GM10248 (cell line): Measurements from ENCODE around the gene LPGAT1.

Source experiments
- CTCF ChIA-PET: fragments of 300-600 bp; sonication (Branson Sonifier 250); formaldehyde crosslinking; extraction: SDS; loops from one replicate; lab custom pipeline; 2021; ENCODE audit warnings: antibody characterized with exemption; lab: Yijun Ruan, JAX
- POLR2A ChIA-PET: fragments of 350-650 bp; sonication (Branson Sonifier 250); formaldehyde crosslinking; extraction: SDS; loops from one replicate; lab custom pipeline; 2020; ENCODE audit warnings: antibody characterized with exemption; lab: Yijun Ruan, JAX
- DNase-seq: peaks from one replicate; pipeline ENCODE4 v3.0.0; 2012; ENCODE audit errors: extremely low spot score
- TF ChIP-seq, protein P1 (sequence below): IDR thresholded peaks from 2 replicates; pipeline ENCODE4 v1.5.1; 2012; ENCODE audit warnings: mild to moderate bottlenecking, low read depth; ENCODE audit errors: extremely low read depth, missing control alignments, control extremely low read depth

The LPGAT1 gene

DNA sequence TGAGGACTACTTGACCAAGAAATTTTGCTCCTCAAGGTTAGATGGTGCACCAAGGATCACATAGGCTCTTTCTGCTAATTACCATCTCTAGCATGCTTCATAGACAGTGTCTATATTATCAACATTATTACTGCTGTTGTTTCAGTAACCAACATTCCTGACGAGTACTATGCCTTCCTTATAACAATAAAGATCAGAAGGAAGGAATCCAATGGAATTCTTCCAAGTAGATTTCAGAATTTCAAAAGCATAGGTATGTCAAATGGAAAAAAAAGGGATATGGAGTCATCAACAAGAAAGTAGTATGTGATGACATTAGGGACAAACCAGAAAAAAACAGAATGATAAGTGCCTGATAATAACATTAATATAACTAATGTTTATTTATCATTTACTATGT lies 39.6 kb upstream of the LPGAT1 start:
- TF ChIP-seq, protein P1, sequence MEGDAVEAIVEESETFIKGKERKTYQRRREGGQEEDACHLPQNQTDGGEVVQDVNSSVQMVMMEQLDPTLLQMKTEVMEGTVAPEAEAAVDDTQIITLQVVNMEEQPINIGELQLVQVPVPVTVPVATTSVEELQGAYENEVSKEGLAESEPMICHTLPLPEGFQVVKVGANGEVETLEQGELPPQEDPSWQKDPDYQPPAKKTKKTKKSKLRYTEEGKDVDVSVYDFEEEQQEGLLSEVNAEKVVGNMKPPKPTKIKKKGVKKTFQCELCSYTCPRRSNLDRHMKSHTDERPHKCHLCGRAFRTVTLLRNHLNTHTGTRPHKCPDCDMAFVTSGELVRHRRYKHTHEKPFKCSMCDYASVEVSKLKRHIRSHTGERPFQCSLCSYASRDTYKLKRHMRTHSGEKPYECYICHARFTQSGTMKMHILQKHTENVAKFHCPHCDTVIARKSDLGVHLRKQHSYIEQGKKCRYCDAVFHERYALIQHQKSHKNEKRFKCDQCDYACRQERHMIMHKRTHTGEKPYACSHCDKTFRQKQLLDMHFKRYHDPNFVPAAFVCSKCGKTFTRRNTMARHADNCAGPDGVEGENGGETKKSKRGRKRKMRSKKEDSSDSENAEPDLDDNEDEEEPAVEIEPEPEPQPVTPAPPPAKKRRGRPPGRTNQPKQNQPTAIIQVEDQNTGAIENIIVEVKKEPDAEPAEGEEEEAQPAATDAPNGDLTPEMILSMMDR, result no peak
- ChIA-PET CTCF (interaction anchor here (1.2 kb wide), 1 partner anchor 10 kb away, joined by 3 read pairs; no protein-coding TSS in a partner anchor), POLR2A (no interaction called here)
- no peak for DNase-seq

DNA sequence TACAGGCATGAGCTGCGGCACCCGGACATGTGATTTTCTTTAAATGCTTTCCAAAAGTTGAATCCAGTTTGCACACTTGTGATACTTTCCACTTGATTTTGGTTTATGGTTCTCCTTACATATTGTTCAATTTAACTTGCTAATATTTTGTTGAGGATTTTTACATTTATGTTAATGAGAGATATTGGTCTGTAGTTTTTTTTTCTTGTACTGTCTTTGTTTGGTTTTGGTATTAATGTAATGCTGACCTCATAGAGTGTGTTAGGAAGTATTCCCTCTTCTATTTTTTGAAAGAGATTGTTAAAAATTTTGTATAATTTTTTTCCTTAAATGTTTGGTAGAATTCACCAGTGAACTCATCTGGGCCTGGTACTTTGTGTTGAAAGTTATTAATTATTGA lies 34.6 kb upstream of the LPGAT1 start:
- no peak for DNase-seq
- TF ChIP-seq, protein P1, result no peak
- ChIA-PET CTCF (no interaction called here), POLR2A (no interaction called here)

DNA sequence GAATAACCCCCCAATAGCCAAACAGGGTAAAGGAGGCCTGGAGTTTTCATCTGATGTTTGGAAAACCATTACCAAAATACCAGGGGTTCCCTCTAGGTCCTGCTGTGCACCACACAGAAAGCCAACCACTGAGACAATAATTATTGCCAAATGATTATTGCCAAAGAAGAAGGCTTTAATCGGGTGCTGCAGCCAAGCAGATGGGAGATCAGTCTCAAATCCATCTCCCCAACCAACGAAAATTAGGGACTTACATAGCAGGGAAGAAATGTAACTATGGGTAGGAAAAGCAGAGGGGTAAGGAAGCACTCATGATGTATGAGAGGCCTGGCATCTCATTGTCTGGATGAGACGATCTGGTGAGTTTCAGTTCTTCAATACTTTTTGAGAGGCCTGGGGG lies 28.8 kb upstream of the LPGAT1 start:
- TF ChIP-seq, protein P1, result no peak
- ChIA-PET POLR2A (no interaction called here), CTCF (no interaction called here)
- no peak for DNase-seq

DNA sequence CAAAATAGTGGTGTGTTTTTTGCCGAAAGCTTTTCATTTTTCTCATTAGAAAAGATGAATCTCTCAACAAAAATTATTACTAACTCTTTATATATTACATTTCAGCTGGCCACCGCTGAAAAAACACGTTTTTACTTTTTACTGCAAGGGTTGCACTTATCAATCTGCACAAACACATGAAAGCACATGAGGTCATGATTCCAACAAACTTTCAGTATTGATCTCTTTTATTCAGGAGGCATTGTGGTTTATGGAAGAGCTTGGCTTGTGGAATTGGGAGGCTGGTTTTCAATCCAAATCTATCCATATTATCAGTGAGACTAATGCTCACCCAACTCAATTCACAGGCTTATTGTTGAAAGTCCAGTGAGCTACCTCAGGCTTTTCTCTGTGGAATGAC lies 20.6 kb upstream of the LPGAT1 start:
- ChIA-PET CTCF (interaction anchor here (0.7 to 1.6 kb wide), 7 partner anchors 9 to 184 kb away, joined by 3 to 5 read pairs (median 4); partner anchors contain the start of genes DTL and INTS7), POLR2A (no interaction called here)
- no peak for DNase-seq
- TF ChIP-seq, protein P1, result no peak

DNA sequence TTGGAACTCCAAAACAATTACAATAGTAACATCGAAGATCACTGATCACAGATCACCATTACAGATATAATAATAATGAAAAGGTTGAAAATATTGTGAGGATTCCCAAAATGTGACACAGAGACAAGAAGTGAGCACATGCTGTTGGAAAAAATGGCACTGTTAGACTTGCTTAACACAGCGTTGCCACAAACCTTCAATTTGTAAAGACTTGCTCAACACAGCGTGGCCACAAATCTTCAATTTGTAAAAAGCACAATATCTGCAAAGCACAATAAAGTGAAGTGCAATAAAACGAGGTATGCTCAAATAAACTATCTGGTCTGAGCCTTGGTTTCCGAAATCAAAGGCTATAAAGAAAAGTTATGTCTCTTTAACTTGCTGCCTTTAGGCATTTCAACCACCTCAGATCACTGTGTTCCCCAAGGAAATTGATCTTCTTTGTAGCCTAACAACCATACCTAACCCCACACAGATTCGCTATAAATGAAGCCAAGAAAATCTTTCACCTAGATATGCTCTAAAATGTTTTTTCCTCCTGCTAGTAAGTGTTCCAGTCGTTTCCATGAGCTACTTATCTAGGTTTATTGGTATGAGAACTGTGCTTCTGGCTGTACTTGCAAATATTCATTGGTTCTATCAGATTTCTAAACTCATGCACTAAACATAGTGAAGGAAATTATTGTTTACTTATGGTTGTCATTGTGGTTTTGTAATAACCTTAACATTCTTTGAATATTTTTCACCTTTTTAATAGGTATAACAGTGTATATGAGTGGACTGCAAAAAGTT lies 13.1 kb upstream of the LPGAT1 start:
- CTCF ChIA-PET, result interaction anchor here (1.3 to 1.5 kb wide), 3 partner anchors 10 to 145 kb away, joined by 3 to 4 read pairs (median 4); no protein-coding TSS in a partner anchor
- POLR2A ChIA-PET, result no interaction called here

DNA sequence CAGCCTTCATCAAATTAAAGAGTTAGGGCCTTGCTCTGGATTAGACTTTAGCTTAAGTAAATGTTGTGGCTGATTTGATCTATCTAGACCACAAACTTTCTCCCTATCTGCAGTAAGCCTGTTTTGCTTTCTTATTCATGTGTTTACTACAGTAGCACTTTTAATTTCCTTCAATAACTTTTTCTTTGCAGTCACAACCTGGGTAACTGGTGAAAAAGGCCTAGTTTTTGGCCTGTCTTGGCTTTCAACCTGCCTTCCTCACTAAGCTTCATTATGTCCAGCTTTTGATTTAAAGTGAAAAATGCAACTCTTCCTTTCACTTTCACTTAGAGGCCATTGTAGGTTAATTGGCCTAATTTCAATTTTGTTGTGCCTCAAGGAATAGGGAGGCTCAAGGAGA lies 12.5 kb upstream of the LPGAT1 start:
- ChIA-PET POLR2A (no interaction called here), CTCF (interaction anchor here (0.7 to 1.5 kb wide), 7 partner anchors 8 to 145 kb away, joined by 3 to 4 read pairs (median 3); no protein-coding TSS in a partner anchor)
- no peak for DNase-seq
- TF ChIP-seq, protein P1, result no peak

More for the DNA sequence above, 13.1 kb upstream of the LPGAT1 start:
- no peak for DNase-seq
- TF ChIP-seq, protein P1, result no peak
